ENCODE measurements around the gene LTN1.
"Not testable (repeated sequence)": the region's sequence is repeated elsewhere in the genome, so short reads cannot be mapped to it uniquely, and the experiment has no call there.

The LTN1 gene, protein sequence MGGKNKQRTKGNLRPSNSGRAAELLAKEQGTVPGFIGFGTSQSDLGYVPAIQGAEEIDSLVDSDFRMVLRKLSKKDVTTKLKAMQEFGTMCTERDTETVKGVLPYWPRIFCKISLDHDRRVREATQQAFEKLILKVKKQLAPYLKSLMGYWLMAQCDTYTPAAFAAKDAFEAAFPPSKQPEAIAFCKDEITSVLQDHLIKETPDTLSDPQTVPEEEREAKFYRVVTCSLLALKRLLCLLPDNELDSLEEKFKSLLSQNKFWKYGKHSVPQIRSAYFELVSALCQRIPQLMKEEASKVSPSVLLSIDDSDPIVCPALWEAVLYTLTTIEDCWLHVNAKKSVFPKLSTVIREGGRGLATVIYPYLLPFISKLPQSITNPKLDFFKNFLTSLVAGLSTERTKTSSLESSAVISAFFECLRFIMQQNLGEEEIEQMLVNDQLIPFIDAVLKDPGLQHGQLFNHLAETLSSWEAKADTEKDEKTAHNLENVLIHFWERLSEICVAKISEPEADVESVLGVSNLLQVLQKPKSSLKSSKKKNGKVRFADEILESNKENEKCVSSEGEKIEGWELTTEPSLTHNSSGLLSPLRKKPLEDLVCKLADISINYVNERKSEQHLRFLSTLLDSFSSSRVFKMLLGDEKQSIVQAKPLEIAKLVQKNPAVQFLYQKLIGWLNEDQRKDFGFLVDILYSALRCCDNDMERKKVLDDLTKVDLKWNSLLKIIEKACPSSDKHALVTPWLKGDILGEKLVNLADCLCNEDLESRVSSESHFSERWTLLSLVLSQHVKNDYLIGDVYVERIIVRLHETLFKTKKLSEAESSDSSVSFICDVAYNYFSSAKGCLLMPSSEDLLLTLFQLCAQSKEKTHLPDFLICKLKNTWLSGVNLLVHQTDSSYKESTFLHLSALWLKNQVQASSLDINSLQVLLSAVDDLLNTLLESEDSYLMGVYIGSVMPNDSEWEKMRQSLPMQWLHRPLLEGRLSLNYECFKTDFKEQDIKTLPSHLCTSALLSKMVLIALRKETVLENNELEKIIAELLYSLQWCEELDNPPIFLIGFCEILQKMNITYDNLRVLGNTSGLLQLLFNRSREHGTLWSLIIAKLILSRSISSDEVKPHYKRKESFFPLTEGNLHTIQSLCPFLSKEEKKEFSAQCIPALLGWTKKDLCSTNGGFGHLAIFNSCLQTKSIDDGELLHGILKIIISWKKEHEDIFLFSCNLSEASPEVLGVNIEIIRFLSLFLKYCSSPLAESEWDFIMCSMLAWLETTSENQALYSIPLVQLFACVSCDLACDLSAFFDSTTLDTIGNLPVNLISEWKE (N-terminal part only)

DNA sequence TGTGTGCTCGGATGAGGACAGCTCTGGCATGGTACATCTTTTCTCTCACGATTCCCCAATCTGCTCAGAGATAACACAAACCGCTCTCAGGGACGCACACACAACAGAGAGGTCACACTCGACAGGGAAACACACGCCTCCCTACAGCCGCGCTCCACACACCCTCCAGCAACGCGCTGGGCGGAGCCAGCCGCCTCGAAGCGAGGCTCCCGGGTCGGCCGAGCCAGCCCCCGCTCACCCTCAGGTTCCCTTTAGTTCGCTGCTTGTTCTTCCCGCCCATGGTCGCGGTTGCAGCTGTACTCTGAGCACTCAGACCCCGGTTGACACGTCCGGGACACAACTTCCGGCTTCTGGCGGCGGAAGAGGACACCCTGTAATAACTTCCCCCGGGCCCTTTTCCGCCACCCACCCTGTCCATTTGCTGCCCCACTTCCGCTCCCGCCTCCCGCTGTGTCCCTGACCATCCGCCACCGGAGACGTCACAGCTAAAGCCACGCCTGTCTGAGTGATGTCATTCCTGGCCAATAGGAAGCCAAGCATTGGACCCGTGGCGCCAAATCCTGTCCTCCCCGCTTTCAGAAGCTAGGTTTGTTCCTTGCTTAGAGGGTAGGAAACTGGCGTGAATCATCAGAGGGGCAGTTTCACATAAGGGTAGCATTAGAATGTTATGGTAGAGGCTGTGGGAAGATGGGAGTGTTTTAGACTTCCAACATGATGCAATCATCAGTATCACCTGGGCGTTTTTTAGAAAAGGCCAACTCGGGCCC lies at the start of gene LTN1:
TSS of gene LTN1 (minus strand) at position 352 of the 767 bp plus-strand sequence. CDS start at position 280, 72 bp downstream.
- FAIRE-seq = peak; percentile 86

DNA sequence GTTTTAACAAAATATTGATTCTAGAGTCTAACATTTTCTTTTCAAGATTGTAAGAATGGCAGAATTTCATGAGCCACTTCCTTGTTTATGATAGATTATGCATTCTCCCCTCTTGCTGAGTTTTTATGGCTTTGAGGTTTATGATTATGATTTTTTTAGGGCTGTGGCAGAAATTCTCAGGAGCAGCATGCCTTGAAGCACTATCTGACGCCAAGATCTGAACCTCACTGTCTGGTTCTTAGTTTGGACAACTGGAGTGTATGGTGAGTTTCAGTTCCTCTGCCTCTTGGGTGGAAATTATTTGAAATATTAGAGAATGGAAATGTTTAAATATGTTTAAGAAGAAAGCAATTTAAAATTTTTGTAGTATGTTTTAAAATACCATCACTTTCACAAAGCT lies 42.0 kb upstream of the LTN1 start:
- FAIRE-seq = no peak

DNA sequence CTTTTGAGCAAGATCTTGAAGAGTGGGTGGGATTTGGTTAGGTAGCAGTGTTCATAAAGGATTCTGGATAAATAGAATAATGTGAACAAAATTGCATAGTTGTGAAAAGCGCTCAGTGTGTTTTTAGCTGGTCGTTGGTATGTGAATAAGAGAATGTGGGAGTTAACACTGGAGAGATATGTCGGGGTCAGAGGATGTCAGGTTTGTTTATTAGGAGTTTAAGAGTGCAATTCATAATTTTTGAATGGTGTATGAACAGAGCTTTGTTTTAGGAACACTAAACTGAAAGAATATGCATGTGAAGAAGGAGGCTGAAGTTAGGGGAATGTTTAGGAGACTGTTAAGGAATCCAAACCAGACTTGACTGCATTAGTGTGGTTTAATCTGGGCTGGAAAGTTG lies 41.2 kb upstream of the LTN1 start:
- FAIRE-seq = no peak

DNA sequence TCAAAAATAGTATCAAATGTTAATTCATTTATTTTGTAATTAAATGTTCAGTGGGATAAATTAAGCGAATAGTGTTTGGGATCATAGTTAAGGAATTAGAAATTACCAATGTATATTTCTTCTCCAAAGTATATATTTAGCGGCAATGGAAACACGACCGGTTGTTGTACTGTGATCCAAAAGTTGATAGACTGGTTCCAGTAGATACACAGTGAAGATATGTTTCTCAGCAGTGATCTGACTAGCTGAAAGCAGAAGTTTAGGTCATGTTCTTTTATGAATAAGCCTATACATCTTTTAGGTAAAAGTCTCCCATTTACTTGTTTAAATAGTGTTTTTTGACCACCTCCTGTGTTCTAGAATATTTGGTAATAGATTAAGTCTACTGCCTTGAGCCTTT lies 40.6 kb upstream of the LTN1 start:
- FAIRE-seq = no peak

DNA sequence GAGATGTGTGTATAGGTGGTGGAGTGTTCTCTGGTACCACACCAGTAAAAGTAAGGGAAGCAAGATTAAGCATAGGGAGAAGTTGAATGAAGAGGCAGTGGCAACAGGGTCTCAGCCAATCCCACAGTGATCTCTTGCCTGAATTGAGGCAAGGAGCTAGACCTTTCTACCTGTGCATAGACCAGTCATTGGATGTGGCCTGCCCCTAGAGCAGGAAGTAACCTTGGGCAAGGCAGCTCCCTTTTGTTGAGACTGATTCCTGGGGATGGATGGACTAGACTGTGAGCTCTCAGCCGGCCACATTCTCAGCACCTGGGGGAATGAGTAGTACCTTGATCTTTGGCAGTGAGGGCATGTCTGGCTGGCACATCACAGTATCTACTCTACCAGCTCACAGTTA lies 38.2 kb upstream of the LTN1 start:
- FAIRE-seq = no peak

DNA sequence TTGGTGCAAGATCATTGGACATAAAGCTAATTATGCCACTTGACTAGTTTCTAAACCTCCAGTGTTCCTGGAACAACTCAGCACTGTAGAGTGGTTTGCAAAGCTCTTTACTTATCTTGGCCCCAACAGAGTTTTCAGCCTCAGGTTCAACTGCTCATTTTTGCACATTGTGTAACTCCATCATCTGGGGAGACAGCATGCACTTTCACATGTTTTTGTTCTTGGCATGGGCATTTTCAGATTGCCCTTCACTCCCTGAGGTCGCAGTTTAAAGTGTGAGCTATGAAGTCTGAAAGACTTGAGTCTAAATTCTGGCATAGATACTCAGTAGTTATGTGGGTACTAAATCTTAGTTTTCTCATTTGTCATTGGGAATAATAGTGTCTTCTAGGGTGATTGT lies 36.8 kb upstream of the LTN1 start:
- FAIRE-seq = no peak

DNA sequence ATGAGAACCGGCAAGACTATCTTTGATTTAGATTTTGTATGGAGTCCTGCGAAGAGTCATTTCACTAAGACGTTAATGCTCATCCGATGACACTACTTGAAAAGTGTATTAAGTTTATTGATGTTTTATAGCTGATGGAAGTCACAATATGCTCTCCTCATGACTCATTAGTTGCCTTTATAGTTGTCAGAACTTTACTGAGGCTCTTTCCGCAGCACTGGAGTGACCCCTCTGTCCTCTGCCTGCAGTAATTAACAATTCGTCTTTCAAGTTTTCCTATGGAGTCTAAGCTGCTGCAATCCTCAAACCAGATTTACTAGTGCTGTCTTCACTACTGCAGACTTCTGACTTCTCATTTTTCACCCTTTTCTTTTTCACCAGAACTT lies 32.6 kb upstream of the LTN1 start:
- FAIRE-seq = no peak

DNA sequence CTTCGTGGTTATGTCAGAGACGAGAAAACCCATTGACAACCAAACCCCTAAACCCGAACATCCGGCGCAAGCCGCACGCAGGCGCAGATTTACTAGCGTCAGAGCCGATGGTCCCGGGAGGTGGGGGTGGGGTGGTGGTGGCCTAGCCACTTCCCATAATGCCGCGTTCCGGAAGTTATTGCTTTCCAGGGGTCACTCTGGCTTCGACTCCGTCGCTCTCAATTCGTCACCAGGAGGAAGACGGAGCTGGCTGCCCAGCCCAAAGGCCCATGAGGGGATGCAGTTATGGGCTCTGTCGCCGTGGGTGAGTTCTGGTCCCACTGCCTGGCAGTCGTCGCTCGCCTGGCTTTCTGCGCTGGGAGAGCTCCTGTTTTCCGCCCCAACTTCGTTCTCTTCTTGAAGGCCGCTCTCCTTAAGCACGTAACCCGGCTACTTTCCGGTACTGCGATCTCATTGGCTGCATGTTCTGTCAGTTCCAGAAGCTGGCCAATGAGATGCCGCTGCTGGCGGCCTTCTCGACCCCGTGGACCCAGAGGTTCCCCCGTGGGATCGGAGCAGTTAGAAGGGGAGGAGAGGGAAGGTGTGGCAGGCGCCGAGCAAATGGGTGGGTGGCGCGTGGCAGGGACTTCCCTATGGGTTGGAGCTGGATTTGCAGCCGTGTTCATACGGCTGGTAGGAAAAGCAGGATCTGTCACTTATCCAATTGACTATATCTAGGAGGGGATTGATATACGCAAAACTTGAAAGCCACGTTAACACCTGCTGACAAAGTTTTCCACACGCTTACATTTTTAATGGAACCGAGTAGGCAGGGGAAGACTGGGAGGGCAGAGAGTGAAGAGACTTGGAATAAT lies 32.0 kb upstream of the LTN1 start, which contains the start of gene USP16:
TSS of gene USP16 (plus strand) at position 195 of the 854 bp plus-strand sequence. CDS start 3,246 bp downstream, outside the sequence.
- peak; percentile 85 for FAIRE-seq

DNA sequence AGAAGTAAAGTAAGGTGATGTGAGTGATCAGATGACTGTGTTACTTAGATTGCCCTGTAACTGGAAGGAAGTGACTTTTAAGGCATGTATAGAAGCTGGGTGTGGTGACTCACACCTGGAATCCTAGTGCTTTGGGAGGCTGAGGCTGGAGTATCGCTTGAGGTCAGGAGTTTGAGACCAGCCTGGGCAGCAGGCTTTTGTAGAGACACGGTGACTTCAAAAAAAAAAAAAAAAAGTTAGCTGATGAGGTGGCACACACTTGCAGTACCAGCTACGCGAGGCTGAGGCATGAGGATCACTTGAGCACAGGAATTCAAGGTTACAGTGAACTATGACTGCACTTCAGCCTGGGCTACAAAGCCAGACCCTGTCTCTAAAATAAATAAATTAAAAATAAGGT lies 29.5 kb upstream of the LTN1 start:
- no peak for FAIRE-seq

DNA sequence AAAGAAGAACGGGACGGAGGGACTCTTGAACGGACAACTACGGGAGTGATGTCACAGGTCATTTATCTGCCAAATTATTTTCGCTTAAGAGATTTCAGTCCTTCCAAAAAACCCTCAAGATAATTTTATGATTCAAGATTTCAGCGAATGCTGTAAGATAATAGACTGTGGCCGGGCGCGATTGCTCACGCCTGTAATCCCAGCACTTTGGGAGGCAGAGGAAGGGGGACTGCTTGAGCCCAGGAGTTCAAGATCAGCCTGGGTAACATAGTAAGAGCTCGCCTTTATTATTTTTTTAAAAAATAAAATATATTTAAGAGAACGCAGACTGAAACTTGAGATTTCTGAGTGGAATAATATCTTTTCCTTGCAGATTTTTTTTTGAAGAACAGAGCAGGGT lies 25.9 kb upstream of the LTN1 start:
- FAIRE-seq = no peak

DNA sequence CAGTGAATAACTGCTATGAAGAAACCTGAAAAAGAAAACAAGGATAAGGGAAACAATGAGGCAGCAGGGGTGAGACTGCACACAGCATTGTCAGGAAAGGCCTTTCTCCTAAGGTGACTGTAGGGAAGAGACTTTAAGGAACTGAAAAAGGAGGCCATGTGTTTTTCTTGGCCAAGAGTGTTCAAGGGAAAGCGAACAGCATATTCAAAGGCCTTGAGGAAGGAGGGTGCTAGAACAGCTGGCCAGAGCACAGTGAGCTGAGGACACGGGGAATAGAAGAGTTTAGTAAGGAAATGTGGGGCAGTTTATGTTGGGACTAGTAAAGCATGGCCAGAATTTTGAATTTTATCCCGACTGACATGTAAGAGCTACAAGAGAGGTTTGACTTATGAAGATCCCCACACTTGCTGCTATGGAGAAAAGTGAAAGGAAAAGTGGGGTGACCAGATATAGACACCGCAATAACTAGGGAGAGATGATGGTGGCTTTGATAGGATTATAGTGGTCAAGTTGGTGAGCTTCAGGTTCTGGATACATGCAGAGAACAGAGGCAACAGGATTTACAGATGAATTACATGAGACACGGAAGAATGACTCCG lies 25.1 kb upstream of the LTN1 start:
- no peak for FAIRE-seq

DNA sequence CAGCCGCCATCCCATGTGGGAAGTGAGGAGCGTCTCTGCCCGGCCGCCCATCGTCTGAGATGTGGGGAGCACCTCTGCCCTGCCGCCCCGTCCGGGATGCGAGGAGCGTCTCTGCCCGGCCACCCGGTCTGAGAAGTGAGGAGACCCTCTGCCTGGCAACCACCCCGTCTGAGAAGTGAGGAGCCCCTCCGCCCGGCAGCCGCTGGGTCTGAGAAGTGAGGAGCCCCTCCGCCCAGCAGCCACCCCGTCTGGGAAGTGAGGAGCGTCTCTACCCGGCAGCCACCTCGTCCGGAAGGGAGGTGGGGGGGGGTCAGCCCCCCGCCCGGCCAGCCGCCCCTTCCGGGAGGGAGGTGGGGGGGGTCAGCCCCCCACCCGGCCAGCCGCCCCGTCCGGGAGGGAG lies 18.6 kb upstream of the LTN1 start:
- FAIRE-seq = not testable (repeated sequence)

DNA sequence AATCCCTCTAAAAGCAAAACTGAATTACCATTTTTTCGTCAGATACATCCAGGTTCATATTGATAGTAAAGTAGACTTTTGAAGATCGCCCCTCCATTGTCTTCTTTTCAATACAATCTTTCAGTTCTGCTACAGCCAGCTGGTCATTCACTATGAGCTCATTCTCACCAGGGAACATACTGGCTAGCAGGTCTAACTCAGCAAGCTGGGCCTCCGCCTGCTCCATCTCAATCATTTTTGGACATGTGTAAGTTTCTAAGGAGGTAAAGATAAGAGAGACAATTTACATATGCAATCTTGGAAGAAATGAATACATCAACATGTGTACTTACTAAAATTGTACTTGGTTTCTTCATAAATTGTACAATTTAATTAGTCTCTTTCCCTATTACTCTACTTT lies 15.7 kb upstream of the LTN1 start:
- no peak for FAIRE-seq

DNA sequence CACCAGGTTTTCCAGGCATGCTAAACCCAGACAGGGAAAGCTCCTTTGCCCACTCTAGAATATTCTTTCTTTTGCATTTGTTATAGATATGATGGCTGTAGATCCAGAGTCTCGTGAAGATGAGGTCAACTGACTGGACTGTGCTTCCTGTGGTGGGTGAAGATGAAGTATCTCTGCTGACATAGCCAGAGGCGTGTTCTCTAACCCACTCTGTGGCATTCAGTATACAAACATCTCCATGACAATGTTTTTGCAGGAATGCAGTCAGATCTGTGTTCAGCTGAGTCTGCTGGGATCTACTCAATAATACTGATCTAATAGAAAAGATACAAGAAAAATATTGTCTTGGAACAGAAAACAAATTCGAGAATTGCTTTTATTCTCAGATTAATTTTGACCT lies 15.1 kb upstream of the LTN1 start:
- no peak for FAIRE-seq

DNA sequence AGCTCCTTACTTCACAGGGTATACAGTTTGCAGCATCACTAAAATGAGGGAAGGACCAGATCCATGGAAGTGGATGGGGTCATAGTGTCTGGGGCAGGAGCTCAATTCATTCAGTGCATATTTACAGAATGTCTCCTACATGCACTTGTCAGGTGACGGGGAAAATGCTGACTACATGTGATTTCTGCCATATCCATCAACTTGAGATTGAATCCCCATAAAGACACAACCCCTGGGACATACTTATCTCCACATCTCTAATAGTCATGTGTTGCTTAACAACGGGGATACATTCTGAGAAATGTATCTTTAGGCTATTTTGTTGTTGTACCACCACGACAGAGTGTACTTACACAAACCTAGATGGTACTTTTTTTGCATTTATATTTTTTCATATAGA lies 14.5 kb upstream of the LTN1 start:
- no peak for FAIRE-seq

DNA sequence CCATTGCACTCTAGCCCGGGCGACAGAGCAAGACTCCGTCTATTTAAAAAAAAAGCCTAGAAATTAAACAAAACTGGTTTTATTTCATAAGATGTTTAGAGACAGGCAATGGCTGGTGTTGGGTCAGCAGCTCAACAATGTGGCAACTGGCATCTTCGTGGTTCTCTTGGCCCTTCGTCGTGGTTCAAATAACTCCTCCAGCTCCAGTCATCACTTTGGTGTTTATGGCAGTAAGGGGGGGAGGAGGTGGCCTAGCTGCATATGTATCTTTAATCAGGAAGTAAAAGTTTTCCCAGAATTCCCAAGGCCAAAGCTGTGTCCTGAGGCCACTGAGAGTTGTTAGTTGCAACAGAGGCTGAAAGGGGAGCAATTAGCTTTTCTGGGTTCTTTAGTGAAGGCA lies 13.0 kb upstream of the LTN1 start:
- FAIRE-seq = no peak

DNA sequence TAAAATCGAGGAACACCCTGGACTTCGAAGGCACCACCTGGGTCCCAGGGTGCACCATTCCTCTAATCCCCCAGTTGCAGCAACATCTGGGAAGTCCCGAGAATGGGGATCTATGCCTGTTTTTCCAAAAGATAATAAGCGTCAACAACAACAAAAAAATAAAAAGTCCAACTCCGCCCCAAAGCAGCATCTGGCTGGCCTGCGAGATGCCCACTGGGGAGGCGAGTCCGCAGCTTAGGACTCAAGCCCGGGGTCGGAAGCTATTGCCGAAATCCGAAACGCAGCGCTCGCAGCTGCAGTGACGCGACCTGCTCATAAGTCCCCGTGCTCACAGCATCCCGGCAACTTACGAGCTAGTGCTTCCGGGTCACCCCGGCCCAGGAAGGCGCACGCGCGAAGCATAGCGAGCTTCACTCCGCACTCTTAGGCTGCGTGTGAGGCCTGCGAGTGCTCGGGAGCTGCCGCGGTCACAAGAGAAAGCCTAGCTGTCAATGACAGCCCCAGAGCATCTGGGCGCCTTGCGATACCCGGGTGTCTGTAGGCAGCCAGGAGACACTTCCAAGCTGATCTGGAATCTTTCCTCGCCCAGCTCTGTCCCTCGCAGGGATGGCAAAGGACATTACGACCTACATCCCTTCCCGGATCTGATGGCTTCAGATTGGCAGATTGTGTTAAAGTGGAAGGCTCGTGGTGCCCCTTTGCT lies 9.9 kb upstream of the LTN1 start:
- peak; percentile 84 for FAIRE-seq

DNA sequence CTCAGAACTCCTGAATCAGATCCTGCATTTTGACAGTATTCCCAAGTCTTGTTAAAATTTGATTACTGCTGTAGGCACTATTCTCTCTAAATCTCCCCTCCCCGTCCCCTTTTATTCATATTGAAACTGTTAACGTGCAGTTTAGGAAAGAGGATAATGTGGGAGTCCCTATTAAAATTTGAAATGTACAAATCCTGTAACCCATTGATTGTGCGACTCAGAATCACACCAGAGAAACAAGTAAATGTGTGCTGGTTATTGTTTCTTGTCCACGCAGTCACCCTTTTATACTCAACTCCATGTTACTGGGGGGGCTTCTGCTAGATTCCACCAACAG lies 584 bp upstream of the LTN1 start:
- FAIRE-seq = no peak

DNA sequence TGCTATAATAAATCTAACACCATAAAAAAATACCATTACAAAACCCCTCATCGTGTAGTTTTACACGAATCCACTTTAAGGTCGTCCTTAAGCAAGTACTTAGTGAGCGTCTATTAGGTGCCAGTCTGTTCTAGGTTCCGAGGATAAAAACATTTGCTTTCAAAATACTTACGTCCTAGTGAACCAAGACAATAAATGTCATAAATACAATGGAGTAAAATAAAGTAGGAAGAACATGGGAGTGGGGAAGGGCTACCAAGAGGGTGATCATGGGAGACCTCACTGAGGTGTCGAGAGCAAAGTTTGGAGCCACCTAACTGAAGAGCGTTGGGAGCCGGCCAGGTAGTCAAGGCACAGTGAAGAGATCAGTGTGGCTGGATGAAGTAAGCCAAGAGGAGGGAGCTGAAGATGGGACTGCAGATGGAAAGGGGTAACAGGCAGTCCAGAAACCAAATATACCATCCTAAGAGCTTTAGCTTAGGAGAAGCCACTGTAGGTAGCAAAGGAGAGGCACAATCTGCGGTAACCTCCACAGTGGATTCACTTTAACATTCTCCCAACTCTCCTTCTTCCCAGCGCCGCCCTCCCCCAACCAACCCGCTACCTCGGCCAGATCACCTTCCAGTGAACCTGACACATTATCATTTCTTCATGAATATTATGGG lies 684 bp downstream of the LTN1 start:
- FAIRE-seq = no peak

DNA sequence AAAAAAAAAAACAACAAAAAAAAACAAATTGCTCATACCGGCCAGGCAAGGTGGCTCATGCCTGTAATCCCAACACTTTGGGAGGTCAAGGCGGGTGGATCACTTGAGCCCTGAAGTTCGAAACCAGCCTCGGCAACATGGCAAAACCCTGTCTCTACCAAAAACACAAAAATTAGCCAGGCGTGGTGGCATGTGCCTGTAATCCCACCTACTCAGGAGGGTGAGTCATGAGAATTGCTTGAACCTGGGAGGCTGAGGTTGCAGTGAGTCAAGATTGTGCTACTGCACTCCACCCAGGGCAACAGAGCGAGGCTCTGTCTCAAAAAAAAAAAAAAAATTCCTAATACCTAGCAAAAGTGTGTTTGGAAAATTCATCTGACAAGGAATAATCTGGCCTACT lies 4.5 kb downstream of the LTN1 start:
- FAIRE-seq = not testable (repeated sequence)
